ENCODE measurements around the gene KCNK5. TPM values are rescaled to one million over a fixed set of nuclear protein-coding genes. Genes with fewer than 3 reads are reported as not detected.

The KCNK5 gene
- total RNA-seq, 2 donors from 2014 or later: 10.9 to 14.7 TPM

DNA sequence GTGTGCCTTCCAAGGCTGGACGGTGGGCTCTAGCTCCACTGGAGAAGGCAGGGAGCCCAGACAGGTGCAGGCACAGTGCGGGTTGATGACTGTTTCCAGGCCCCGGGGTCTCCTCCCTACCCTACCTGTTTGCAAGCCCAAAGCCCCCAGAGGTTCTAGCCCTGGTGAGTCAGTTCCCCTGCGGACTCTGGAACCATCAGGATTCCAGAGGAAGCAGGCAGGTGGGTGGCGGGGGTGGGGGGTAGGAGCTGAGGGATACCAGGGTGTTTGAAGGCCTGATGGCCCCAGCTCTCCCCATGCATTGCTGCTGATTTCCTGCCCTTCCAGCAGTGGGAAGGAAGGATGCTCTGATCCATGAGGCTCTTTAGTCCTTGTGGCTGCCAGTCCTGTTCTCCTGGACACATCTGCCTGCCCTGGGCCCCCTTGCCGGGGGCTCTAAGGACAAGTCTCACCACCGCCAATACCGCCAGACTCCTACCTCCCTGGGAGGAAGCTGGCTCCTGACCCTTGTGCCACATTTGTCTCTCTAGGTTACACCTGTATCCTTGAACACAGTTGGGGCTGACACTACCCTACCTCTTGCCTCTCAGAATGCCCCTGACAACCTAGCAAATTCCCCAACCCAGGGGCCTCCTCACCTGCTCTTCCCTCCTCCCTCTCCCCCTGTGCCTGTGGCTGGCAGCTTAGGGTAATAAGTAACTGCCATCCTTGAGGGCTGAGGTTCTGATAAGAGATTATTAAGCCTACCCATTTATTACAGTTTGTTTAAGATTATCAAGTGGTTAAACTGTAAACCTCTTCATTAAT is 21.7 kb downstream of the KCNK5 start:
- no peak for DNase-seq
- Mint-ChIP-seq H3K4me3 (no peak overlapping the region), H3K36me3 (ENCODE audit: insufficient read depth in 2 of 2) (peaks cover 2 to 7% of the 10 kb centered on the region in 2 donors), H3K9me3 (no peaks in the 10 kb centered on the region), H3K27me3 (ENCODE audit: low read depth) (no peaks in the 10 kb centered on the region), H3K4me1 (ENCODE audit: low read depth) (peaks cover 48% of the 10 kb centered on the region), H3K27ac (no peak overlapping the region)
- no peak for ATAC-seq (replicated peaks in 1 of 2)

- peaks cover 2 to 7% of the 10 kb centered on the region in 2 donors for H3K36me3 Mint-ChIP-seq (ENCODE audit: insufficient read depth in 2 of 2)
- H3K9me3 Mint-ChIP-seq: no peaks in the 10 kb centered on the region
- peaks cover 44% of the 10 kb centered on the region for H3K4me1 Mint-ChIP-seq (ENCODE audit: low read depth)
- DNase-seq (no peak), ATAC-seq (replicated peaks in 1 of 2) (no peak)
- H3K27ac Mint-ChIP-seq: no peak overlapping the region
- no peak overlapping the region for H3K4me3 Mint-ChIP-seq
- H3K27me3 Mint-ChIP-seq (ENCODE audit: low read depth): no peaks in the 10 kb centered on the region
Measured at GRCh38 chr6:39206250-39206721, 23.0 kb downstream of the KCNK5 start.

- peaks cover 29% of the 10 kb centered on the region for H3K4me1 Mint-ChIP-seq (ENCODE audit: low read depth)
- no peak for ATAC-seq (replicated peaks in 1 of 2)
- no peak overlapping the region for H3K27ac Mint-ChIP-seq
- peaks cover 2 to 3% of the 10 kb centered on the region in 2 donors for H3K36me3 Mint-ChIP-seq (ENCODE audit: insufficient read depth in 2 of 2)
- no peak for DNase-seq
- no peak overlapping the region for H3K4me3 Mint-ChIP-seq
- H3K27me3 Mint-ChIP-seq (ENCODE audit: low read depth): no peaks in the 10 kb centered on the region
- H3K9me3 Mint-ChIP-seq: no peaks in the 10 kb centered on the region
Measured at GRCh38 chr6:39204646-39205244, 24.5 kb downstream of the KCNK5 start.

DNA sequence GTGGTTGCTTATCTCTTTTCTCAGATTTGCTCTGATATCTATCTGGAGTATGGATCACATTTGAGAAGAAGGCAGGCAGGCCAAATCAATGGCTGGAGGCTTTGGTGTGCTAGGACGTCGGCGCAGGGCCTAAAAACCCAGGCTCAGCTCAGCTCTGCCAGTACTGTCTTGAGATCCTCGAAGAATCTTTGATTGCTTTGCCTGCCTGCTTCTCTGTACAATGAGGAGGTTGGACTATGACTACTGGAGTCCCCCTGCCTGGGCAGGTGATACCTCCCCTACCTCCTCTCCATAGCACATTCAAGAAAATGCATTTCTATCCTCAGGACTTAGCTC is 25.1 kb downstream of the KCNK5 start:
- Mint-ChIP-seq H3K9me3 (no peaks in the 10 kb centered on the region), H3K4me1 (ENCODE audit: low read depth) (peaks cover 22% of the 10 kb centered on the region), H3K27ac (no peak overlapping the region), H3K27me3 (ENCODE audit: low read depth) (no peaks in the 10 kb centered on the region), H3K4me3 (no peak overlapping the region), H3K36me3 (ENCODE audit: insufficient read depth in 2 of 2) (peaks cover 2 to 3% of the 10 kb centered on the region in 2 donors)
- ATAC-seq (replicated peaks in 1 of 2): no peak
- DNase-seq: no peak

- H3K36me3 Mint-ChIP-seq (ENCODE audit: insufficient read depth in 2 of 2): peaks cover 2 to 4% of the 10 kb centered on the region in 2 donors
- H3K27me3 Mint-ChIP-seq (ENCODE audit: low read depth): no peaks in the 10 kb centered on the region
- no peak overlapping the region for H3K27ac Mint-ChIP-seq
- no peak overlapping the region for H3K4me3 Mint-ChIP-seq
- H3K4me1 Mint-ChIP-seq (ENCODE audit: low read depth): peaks cover 17% of the 10 kb centered on the region
- no peak for ATAC-seq (replicated peaks in 1 of 2)
- H3K9me3 Mint-ChIP-seq: no peaks in the 10 kb centered on the region
- no peak for DNase-seq
Measured at GRCh38 chr6:39203436-39204159, 25.7 kb downstream of the KCNK5 start.

- Mint-ChIP-seq H3K4me3 (no peak overlapping the region), H3K36me3 (ENCODE audit: insufficient read depth in 2 of 2) (peaks cover 2 to 4% of the 10 kb centered on the region in 2 donors), H3K9me3 (no peaks in the 10 kb centered on the region), H3K4me1 (ENCODE audit: low read depth) (peaks cover 19% of the 10 kb centered on the region), H3K27ac (no peak overlapping the region), H3K27me3 (ENCODE audit: low read depth) (no peaks in the 10 kb centered on the region)
- ATAC-seq (replicated peaks in 1 of 2) (no peak), DNase-seq (no peak)
Measured at GRCh38 chr6:39202166-39202565, 27.1 kb downstream of the KCNK5 start.

GRCh38 chr6:39200498-39201020 is 28.7 kb downstream of the KCNK5 start:
- Mint-ChIP-seq H3K4me1 (ENCODE audit: low read depth) (peaks cover 18% of the 10 kb centered on the region), H3K9me3 (no peaks in the 10 kb centered on the region), H3K27me3 (ENCODE audit: low read depth) (no peaks in the 10 kb centered on the region), H3K27ac (no peak overlapping the region), H3K4me3 (no peak overlapping the region), H3K36me3 (ENCODE audit: insufficient read depth in 2 of 2) (peaks cover 0 to 2% of the 10 kb centered on the region in 2 donors)
- no peak for DNase-seq
- no peak for ATAC-seq (replicated peaks in 1 of 2)

GRCh38 chr6:39199976-39200375 is 29.3 kb downstream of the KCNK5 start:
- Mint-ChIP-seq H3K4me1 (ENCODE audit: low read depth) (peaks cover 18% of the 10 kb centered on the region), H3K4me3 (no peak overlapping the region), H3K36me3 (ENCODE audit: insufficient read depth in 2 of 2) (peaks cover 3 to 7% of the 10 kb centered on the region in 2 donors), H3K27me3 (ENCODE audit: low read depth) (no peaks in the 10 kb centered on the region), H3K27ac (no peak overlapping the region), H3K9me3 (no peaks in the 10 kb centered on the region)
- ATAC-seq (replicated peaks in 1 of 2) (no peak), DNase-seq (no peak)

DNA sequence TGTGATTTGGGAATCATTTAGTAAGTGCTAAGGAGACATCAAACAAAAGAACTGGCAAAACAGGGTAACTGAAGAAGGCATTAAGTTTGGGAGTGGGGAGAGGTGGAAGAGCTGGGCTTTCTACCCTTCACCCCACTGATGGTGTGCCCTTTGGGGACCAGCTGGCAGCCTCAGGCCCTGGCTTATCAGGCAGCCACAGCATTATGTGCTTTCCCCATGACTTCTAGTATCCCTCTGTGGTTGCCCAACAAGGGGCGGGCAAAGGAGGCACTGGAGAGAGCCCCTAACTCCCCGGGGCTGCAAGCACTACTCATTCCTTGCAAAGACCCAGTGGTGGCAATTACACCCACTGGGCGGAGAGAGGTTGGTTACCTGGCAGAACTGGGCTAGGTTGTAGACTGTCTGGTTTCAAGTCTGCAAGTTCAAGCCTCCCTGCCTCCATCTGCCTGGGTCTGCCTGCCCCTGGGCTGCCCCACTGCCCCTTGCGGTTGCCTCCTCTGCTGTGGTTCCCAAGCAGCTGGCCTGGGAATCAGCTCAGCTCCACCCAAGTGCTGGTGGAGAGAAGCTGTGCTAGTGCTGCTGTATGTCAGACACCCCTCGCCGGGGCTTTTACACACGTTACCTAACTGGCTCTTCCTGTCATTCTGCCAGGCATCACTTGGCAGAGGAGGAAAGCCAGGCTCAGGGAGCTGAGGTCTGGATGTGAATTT is 29.9 kb downstream of the KCNK5 start:
- Mint-ChIP-seq H3K36me3 (ENCODE audit: insufficient read depth in 2 of 2) (peaks cover 9% of the 10 kb centered on the region in 2 donors), H3K4me1 (ENCODE audit: low read depth) (peaks cover 14% of the 10 kb centered on the region), H3K27ac (no peak overlapping the region), H3K27me3 (ENCODE audit: low read depth) (no peaks in the 10 kb centered on the region), H3K9me3 (no peaks in the 10 kb centered on the region), H3K4me3 (no peak overlapping the region)
- DNase-seq (no peak), ATAC-seq (replicated peaks in 1 of 2) (no peak)

DNA sequence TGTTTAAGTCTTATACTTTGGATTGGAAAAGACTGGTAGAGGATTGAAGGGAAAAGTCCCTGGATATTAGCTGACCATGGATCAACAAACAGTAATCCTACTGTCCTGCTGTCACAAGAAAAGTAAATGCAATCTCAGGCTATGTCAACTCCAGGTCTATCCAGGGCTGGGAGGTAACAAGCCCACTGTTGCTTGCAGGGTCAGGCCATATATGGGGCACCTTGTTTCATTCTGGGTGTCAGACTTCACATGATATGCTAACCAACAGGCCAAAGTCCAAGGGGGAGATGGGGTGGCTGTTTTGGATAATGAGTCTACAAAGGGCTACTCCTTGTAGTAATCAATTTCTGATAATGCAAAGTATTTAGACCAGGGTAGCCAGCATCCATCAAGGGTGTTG is 30.7 kb downstream of the KCNK5 start:
- no peaks in the 10 kb centered on the region for H3K27me3 Mint-ChIP-seq (ENCODE audit: low read depth)
- H3K36me3 Mint-ChIP-seq (ENCODE audit: insufficient read depth in 2 of 2): peaks cover 9 to 14% of the 10 kb centered on the region in 2 donors
- ATAC-seq (replicated peaks in 1 of 2): no peak
- no peak overlapping the region for H3K27ac Mint-ChIP-seq
- no peak for DNase-seq
- H3K4me3 Mint-ChIP-seq: no peak overlapping the region
- H3K4me1 Mint-ChIP-seq (ENCODE audit: low read depth): peaks cover 12% of the 10 kb centered on the region
- H3K9me3 Mint-ChIP-seq: no peaks in the 10 kb centered on the region

- Mint-ChIP-seq H3K36me3 (ENCODE audit: insufficient read depth in 2 of 2) (peaks cover 11 to 17% of the 10 kb centered on the region in 2 donors), H3K27ac (no peak overlapping the region), H3K4me1 (ENCODE audit: low read depth) (peaks cover 12% of the 10 kb centered on the region)
Measured at GRCh38 chr6:39197922-39198500, 31.3 kb downstream of the KCNK5 start.

DNA sequence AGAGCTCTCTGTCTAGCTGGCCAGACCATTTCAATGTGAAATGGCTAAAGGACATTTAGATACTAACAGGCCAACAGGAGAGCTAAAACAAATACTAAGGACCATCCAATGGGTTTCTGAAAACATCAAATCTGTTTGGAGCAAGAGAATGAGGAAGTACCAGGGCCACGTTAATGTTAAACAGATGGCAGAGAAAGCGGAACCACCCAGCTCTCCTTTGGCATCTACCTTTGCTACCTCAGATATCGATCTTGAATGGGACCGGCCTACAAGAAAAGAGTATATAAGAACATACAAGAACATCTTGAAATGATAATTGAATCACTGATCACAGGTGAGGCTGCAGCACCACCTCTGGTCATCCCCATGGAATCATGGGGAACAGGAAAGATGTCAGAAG is 31.8 kb downstream of the KCNK5 start:
- Mint-ChIP-seq H3K36me3 (ENCODE audit: insufficient read depth in 2 of 2) (peaks cover 11 to 17% of the 10 kb centered on the region in 2 donors), H3K27ac (no peak overlapping the region), H3K9me3 (no peaks in the 10 kb centered on the region), H3K27me3 (ENCODE audit: low read depth) (no peaks in the 10 kb centered on the region), H3K4me1 (ENCODE audit: low read depth) (peaks cover 12% of the 10 kb centered on the region), H3K4me3 (no peak overlapping the region)
- DNase-seq (no peak), ATAC-seq (replicated peaks in 1 of 2) (no peak)

More at GRCh38 chr6:39197922-39198500, 31.3 kb downstream of the KCNK5 start:
- DNase-seq: no peak
- no peaks in the 10 kb centered on the region for H3K27me3 Mint-ChIP-seq (ENCODE audit: low read depth)
- H3K9me3 Mint-ChIP-seq: no peaks in the 10 kb centered on the region
- ATAC-seq (replicated peaks in 1 of 2): no peak
- no peak overlapping the region for H3K4me3 Mint-ChIP-seq

All from activated T-cell treated with anti-CD3 and anti-CD28 coated beads, Interleukin-2, amount 50 U/mL, for 72 hours (primary cell).